Measurements from ENCODE around the gene BCL7A. TPM values are rescaled to one million over a fixed set of nuclear protein-coding genes. Genes with fewer than 3 reads are reported as not detected.

The BCL7A gene
- total RNA-seq = 1 to 10 TPM; 8.7 to 9.7 TPM

GRCh38 chr12:122021822-122022392 is at the start of gene BCL7A:
TSS of gene BCL7A (plus strand) at chr12:122021884. CDS start at chr12:122022092, 208 bp downstream.

GRCh38 chr12:122078141-122079032 is 56.7 kb downstream of the BCL7A start, which contains the start of gene MLXIP:
TSS of gene MLXIP (plus strand) at chr12:122078756. CDS start at chr12:122078854, 98 bp downstream.

Other genes starting within 250 kb of the BCL7A start
- gene RHOF, start 228.2 kb upstream of the BCL7A start, total RNA-seq = 100 to 1,000 TPM; 153 to 159 TPM
- 10 to 100 TPM; 30.0 to 30.1 TPM for gene SETD1B, start 217.9 kb upstream of the BCL7A start, total RNA-seq
- not detected for gene HPD, start 163.0 kb upstream of the BCL7A start, total RNA-seq
- 10 to 100 TPM; 66.0 to 67.5 TPM for gene PSMD9, start 133.1 kb upstream of the BCL7A start, total RNA-seq
- gene CFAP251, start 103.3 kb upstream of the BCL7A start, total RNA-seq = 1 to 10 TPM; 1.2 to 1.6 TPM
- gene MLXIP, start 56.9 kb downstream of the BCL7A start, total RNA-seq = 10 to 100 TPM; 52.0 to 54.8 TPM
- gene IL31, start 152.3 kb downstream of the BCL7A start, total RNA-seq = not detected
- not detected for gene LRRC43, start 161.2 kb downstream of the BCL7A start, total RNA-seq
- gene B3GNT4, start 181.8 kb downstream of the BCL7A start, total RNA-seq = 1 to 10 TPM; 2.1 TPM
- 10 to 100 TPM; 34.0 to 35.7 TPM for gene DIABLO, start 204.2 kb downstream of the BCL7A start, total RNA-seq
- 10 to 100 TPM; 24.1 to 25.9 TPM for gene VPS33A, start 244.6 kb downstream of the BCL7A start, total RNA-seq

Data from activated naive CD4-positive, alpha-beta T cell treated with anti-CD3 and anti-CD28 coated beads, Interleukin-2, amount 10 ng/mL, durations not matched to agents 5 hours and 36 hours (primary cell).